ENCODE measurements around the gene GNAO1.

DNA sequence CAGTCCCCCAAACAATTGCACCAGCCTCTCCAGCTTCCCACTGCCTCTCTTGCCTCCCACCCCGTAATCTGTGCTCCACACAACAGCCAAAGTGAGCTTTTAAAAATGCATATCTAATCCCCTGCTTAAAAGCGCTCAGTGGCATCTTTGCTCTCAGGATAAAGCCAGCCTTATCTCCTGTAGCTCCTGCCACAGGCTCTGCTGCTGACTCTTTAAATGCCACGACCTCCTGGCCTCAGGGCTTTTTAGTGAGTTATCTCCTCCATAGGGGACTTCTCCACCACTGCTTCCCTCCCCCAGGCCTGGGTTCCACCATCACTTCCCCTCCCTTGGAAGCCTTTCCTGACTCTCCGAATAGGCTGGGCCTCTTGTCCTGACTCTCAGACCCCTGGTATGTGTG, 98.6 kb downstream of the GNAO1 start:
- TF ChIP-seq, protein P1, sequence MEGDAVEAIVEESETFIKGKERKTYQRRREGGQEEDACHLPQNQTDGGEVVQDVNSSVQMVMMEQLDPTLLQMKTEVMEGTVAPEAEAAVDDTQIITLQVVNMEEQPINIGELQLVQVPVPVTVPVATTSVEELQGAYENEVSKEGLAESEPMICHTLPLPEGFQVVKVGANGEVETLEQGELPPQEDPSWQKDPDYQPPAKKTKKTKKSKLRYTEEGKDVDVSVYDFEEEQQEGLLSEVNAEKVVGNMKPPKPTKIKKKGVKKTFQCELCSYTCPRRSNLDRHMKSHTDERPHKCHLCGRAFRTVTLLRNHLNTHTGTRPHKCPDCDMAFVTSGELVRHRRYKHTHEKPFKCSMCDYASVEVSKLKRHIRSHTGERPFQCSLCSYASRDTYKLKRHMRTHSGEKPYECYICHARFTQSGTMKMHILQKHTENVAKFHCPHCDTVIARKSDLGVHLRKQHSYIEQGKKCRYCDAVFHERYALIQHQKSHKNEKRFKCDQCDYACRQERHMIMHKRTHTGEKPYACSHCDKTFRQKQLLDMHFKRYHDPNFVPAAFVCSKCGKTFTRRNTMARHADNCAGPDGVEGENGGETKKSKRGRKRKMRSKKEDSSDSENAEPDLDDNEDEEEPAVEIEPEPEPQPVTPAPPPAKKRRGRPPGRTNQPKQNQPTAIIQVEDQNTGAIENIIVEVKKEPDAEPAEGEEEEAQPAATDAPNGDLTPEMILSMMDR (IDR thresholded peaks at IDR 0.05; ENCODE audit: low read length) = no peak
- no peak for TF ChIP-seq EZH2phosphoT487 (IDR thresholded peaks at IDR 0.05; ENCODE audit: low read length)

Data from MM.1S (cell line).